Measurements from ENCODE around the gene CHD6.

CHD6 gene

GRCh38 chr20:41390889-41391288, 227.3 kb downstream of the CHD6 start:
- no peak for DNase-seq

- no peak for DNase-seq
Measured at GRCh38 chr20:41387444-41387851, 230.7 kb downstream of the CHD6 start.

GRCh38 chr20:41386502-41387427, 231.4 kb downstream of the CHD6 start:
- no peak for DNase-seq

- DNase-seq = no peak
Measured at GRCh38 chr20:41382791-41383305, 235.3 kb downstream of the CHD6 start.

- DNase-seq = no peak
Measured at GRCh38 chr20:41380551-41381193, 237.5 kb downstream of the CHD6 start.

- DNase-seq = no peak
Measured at GRCh38 chr20:41379551-41379950, 238.6 kb downstream of the CHD6 start.

GRCh38 chr20:41377275-41377674, 240.9 kb downstream of the CHD6 start:
- DNase-seq = no peak

GRCh38 chr20:41376349-41376748, 241.8 kb downstream of the CHD6 start:
- DNase-seq = no peak

GRCh38 chr20:41375846-41376245, 242.3 kb downstream of the CHD6 start:
- DNase-seq = no peak

GRCh38 chr20:41373931-41374920, 244.0 kb downstream of the CHD6 start:
- no peak for DNase-seq

- DNase-seq = no peak
Measured at GRCh38 chr20:41373251-41373783, 244.9 kb downstream of the CHD6 start.

GRCh38 chr20:41371371-41371770, 246.8 kb downstream of the CHD6 start:
- no peak for DNase-seq

- DNase-seq = no peak
Measured at GRCh38 chr20:41370176-41370575, 248.0 kb downstream of the CHD6 start.

- DNase-seq = no peak
Measured at GRCh38 chr20:41369673-41370072, 248.5 kb downstream of the CHD6 start.

- no peak for DNase-seq
Measured at GRCh38 chr20:41367956-41368355, 250.2 kb downstream of the CHD6 start.

- DNase-seq = no peak
Measured at GRCh38 chr20:41367393-41367695, 250.8 kb downstream of the CHD6 start.

- no peak for DNase-seq
Measured at GRCh38 chr20:41366546-41367392, 251.4 kb downstream of the CHD6 start, which contains the start of gene EMILIN3. Gene EMILIN3, minus strand, starts transcription at chr20:41366818. Its CDS starts 184 bp downstream, at chr20:41366634.

- DNase-seq = no peak
Measured at GRCh38 chr20:41365777-41366545, 252.2 kb downstream of the CHD6 start.

- no peak for DNase-seq
Measured at GRCh38 chr20:41364967-41365765, 253.0 kb downstream of the CHD6 start.
